HepG2 (cell line): ENCODE measurements around the gene SOWAHA. TPM values are rescaled to one million over a fixed set of nuclear protein-coding genes. Genes with fewer than 3 reads are reported as not detected.

ENCODE experiments used
- HOXD1 ChIP-seq: sonication (generic); formaldehyde crosslinking; IDR thresholded peaks from 2 replicates; pipeline ENCODE4 v1.5.0; 2020; ENCODE audit warnings: missing genetic modification reagents
- ZNF10 ChIP-seq: sonication (generic); formaldehyde crosslinking; IDR thresholded peaks from 2 replicates; pipeline ENCODE4 v1.4.0; 2020; ENCODE audit warnings: mild to moderate bottlenecking, low read depth, missing genetic modification reagents, borderline replicate concordance
- ZNF296 ChIP-seq: sonication (generic); formaldehyde crosslinking; conservative IDR thresholded peaks from 2 replicates; pipeline ENCODE4 v1.5.0; 2020; ENCODE audit warnings: mild to moderate bottlenecking, missing genetic modification reagents
- ZNF484 ChIP-seq: sonication (generic); formaldehyde crosslinking; IDR thresholded peaks from 2 replicates; pipeline ENCODE4 v1.5.1; 2020; ENCODE audit warnings: mild to moderate bottlenecking, low read depth, missing genetic modification reagents, borderline replicate concordance
- ZNF737 ChIP-seq: sonication (generic); formaldehyde crosslinking; IDR thresholded peaks from 2 replicates; pipeline ENCODE4 v1.5.0; 2020; ENCODE audit warnings: missing genetic modification reagents, mild to moderate bottlenecking, borderline replicate concordance
- polyA plus RNA-seq, 8 experiments: library from polyadenylated mRNA; depleted of rRNA in 3 of 8; stranded (reverse) in 7 of 8; unstranded in 1 of 8; fragments of >200 nt; fragmentation: Illumina TruSeq in 4 of 8; extraction: Trizol in 4 of 8; gene quantifications; 2 replicates each; pipeline versions ENCODE4 v1.2.1 to v1.2.3, GENCODE V29; 2011 to 2016; ENCODE audit warnings: low read depth in 4 of 8, missing spikeins in 1 of 8, mixed read lengths in 1 of 8; ENCODE audit not compliant: insufficient read depth in 1 of 8
- total RNA-seq, 5 experiments: library from RNA; depleted of rRNA; stranded (reverse); fragments of >200 nt; fragmentation: Illumina TruSeq; extraction: Trizol; gene quantifications; 2 replicates each; pipeline ENCODE4 v1.2.3, GENCODE V29; 2016; ENCODE audit warnings: low read depth in 1 of 5
- TF ChIP-seq, protein P1 (sequence below): sonication (generic); formaldehyde crosslinking; IDR thresholded peaks from 2 replicates; pipeline ENCODE4 v1.4.0; 2020; ENCODE audit warnings: missing genetic modification reagents
- TF ChIP-seq, protein P2 (sequence below): fragments of 450-650 bp; IDR thresholded peaks from 2 replicates; pipeline ENCODE4 v1.6.1; 2017
- TF ChIP-seq, protein P3 (sequence below): sonication (generic); formaldehyde crosslinking; IDR thresholded peaks from 2 replicates; pipeline ENCODE4 v1.4.0; 2020; ENCODE audit warnings: mild to moderate bottlenecking, missing genetic modification reagents
- TF ChIP-seq, protein P4 (sequence below): sonication (generic); formaldehyde crosslinking; conservative IDR thresholded peaks from 2 replicates; pipeline ENCODE4 v1.4.0; 2020; ENCODE audit warnings: missing genetic modification reagents

The SOWAHA gene
- total and polyA plus RNA-seq, 2 of the 13 experiments (the other 11 are each of a cell fraction or from before 2014, with no cell fraction given), result 0.95 to 1.9 TPM

DNA sequence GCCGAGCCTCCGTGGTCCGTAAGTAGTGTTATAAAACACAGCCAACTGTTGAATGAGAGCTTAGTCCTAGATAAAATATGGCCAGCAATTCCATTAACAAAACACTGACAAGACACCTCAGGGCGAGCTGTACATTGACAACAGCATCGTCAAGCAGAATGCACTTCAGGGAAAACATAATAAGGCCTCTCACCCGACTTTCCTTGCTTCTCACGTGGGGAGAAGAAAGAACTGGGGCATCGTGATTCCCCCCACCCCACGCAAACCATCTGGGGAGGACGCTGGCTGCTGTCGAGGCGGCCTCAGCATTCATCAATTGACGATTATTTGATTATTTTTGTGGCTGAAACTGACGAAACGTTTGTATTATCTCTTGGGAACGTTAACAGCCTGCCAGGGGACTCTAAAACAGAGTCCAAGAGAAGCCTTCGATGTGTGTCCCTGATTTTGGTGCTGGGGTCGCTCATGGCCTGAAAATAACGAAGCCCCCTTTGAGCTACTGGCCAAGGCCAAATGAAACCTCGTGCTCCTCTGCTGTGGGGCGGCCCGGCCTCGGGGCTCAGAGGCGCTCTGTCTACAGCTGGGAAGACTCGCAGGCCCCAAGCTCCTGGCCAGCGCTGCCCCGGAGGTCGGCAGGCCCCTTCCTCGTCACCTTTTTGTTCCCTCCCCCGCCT lies 52.7 kb downstream of the SOWAHA start (continued):
- TF ChIP-seq, protein P1, sequence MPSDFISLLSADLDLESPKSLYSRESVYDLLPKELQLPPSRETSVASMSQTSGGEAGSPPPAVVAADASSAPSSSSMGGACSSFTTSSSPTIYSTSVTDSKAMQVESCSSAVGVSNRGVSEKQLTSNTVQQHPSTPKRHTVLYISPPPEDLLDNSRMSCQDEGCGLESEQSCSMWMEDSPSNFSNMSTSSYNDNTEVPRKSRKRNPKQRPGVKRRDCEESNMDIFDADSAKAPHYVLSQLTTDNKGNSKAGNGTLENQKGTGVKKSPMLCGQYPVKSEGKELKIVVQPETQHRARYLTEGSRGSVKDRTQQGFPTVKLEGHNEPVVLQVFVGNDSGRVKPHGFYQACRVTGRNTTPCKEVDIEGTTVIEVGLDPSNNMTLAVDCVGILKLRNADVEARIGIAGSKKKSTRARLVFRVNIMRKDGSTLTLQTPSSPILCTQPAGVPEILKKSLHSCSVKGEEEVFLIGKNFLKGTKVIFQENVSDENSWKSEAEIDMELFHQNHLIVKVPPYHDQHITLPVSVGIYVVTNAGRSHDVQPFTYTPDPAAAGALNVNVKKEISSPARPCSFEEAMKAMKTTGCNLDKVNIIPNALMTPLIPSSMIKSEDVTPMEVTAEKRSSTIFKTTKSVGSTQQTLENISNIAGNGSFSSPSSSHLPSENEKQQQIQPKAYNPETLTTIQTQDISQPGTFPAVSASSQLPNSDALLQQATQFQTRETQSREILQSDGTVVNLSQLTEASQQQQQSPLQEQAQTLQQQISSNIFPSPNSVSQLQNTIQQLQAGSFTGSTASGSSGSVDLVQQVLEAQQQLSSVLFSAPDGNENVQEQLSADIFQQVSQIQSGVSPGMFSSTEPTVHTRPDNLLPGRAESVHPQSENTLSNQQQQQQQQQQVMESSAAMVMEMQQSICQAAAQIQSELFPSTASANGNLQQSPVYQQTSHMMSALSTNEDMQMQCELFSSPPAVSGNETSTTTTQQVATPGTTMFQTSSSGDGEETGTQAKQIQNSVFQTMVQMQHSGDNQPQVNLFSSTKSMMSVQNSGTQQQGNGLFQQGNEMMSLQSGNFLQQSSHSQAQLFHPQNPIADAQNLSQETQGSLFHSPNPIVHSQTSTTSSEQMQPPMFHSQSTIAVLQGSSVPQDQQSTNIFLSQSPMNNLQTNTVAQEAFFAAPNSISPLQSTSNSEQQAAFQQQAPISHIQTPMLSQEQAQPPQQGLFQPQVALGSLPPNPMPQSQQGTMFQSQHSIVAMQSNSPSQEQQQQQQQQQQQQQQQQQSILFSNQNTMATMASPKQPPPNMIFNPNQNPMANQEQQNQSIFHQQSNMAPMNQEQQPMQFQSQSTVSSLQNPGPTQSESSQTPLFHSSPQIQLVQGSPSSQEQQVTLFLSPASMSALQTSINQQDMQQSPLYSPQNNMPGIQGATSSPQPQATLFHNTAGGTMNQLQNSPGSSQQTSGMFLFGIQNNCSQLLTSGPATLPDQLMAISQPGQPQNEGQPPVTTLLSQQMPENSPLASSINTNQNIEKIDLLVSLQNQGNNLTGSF (CRISPR knock-in tag), result peak; percentile 30; the same call in 1 of the 2 replicates
- TF ChIP-seq ZNF296 (peak; percentile 16; the same call in 1 of the 2 replicates), HOXD1 (CRISPR knock-in tag) (no peak), ZNF10 (peak; percentile 98; the same call in 1 of the 2 replicates), ZNF484 (0 out of 2 replicates have a peak, but pooled peaks have one; percentile 40), ZNF737 (CRISPR knock-in tag) (peak; percentile 61; the same call in 1 of the 2 replicates)
- TF ChIP-seq, protein P2, sequence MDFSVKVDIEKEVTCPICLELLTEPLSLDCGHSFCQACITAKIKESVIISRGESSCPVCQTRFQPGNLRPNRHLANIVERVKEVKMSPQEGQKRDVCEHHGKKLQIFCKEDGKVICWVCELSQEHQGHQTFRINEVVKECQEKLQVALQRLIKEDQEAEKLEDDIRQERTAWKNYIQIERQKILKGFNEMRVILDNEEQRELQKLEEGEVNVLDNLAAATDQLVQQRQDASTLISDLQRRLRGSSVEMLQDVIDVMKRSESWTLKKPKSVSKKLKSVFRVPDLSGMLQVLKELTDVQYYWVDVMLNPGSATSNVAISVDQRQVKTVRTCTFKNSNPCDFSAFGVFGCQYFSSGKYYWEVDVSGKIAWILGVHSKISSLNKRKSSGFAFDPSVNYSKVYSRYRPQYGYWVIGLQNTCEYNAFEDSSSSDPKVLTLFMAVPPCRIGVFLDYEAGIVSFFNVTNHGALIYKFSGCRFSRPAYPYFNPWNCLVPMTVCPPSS, result no peak
- TF ChIP-seq, protein P3, sequence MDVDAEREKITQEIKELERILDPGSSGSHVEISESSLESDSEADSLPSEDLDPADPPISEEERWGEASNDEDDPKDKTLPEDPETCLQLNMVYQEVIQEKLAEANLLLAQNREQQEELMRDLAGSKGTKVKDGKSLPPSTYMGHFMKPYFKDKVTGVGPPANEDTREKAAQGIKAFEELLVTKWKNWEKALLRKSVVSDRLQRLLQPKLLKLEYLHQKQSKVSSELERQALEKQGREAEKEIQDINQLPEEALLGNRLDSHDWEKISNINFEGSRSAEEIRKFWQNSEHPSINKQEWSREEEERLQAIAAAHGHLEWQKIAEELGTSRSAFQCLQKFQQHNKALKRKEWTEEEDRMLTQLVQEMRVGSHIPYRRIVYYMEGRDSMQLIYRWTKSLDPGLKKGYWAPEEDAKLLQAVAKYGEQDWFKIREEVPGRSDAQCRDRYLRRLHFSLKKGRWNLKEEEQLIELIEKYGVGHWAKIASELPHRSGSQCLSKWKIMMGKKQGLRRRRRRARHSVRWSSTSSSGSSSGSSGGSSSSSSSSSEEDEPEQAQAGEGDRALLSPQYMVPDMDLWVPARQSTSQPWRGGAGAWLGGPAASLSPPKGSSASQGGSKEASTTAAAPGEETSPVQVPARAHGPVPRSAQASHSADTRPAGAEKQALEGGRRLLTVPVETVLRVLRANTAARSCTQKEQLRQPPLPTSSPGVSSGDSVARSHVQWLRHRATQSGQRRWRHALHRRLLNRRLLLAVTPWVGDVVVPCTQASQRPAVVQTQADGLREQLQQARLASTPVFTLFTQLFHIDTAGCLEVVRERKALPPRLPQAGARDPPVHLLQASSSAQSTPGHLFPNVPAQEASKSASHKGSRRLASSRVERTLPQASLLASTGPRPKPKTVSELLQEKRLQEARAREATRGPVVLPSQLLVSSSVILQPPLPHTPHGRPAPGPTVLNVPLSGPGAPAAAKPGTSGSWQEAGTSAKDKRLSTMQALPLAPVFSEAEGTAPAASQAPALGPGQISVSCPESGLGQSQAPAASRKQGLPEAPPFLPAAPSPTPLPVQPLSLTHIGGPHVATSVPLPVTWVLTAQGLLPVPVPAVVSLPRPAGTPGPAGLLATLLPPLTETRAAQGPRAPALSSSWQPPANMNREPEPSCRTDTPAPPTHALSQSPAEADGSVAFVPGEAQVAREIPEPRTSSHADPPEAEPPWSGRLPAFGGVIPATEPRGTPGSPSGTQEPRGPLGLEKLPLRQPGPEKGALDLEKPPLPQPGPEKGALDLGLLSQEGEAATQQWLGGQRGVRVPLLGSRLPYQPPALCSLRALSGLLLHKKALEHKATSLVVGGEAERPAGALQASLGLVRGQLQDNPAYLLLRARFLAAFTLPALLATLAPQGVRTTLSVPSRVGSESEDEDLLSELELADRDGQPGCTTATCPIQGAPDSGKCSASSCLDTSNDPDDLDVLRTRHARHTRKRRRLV (CRISPR knock-in tag), result 0 out of 2 replicates have a peak, but pooled peaks have one; percentile 8
- TF ChIP-seq, protein P4, sequence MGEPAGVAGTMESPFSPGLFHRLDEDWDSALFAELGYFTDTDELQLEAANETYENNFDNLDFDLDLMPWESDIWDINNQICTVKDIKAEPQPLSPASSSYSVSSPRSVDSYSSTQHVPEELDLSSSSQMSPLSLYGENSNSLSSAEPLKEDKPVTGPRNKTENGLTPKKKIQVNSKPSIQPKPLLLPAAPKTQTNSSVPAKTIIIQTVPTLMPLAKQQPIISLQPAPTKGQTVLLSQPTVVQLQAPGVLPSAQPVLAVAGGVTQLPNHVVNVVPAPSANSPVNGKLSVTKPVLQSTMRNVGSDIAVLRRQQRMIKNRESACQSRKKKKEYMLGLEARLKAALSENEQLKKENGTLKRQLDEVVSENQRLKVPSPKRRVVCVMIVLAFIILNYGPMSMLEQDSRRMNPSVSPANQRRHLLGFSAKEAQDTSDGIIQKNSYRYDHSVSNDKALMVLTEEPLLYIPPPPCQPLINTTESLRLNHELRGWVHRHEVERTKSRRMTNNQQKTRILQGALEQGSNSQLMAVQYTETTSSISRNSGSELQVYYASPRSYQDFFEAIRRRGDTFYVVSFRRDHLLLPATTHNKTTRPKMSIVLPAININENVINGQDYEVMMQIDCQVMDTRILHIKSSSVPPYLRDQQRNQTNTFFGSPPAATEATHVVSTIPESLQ (CRISPR knock-in tag), result no peak
